Ovary (tissue), 3 donors: Measurements from ENCODE around the gene NUDT6.

Source experiments
- EP300 ChIP-seq: sonication (generic); formaldehyde crosslinking; IDR thresholded peaks from one replicate; pipeline ENCODE4 v1.6.1; 2017; ENCODE audit warnings: antibody characterized with exemption
- POLR2A ChIP-seq: fragments of 450-650 bp; IDR thresholded peaks from one replicate; pipeline ENCODE4 v1.6.1; 2017; ENCODE audit warnings: antibody characterized with exemption, mild to moderate bottlenecking, moderate library complexity
- TF ChIP-seq, protein P1 (sequence below), 3 donors: fragments of 450-650 bp in 2 of 3; fragments of 200-600 bp in 1 of 3; IDR thresholded peaks; one replicate each; pipeline versions ENCODE4 v1.5.1 to v1.8.0; 2016 to 2022; ENCODE audit warnings: antibody characterized with exemption in 3 of 3, mild to moderate bottlenecking in 1 of 3
- donor health status: DM: no; HTN: no; CAD: no.

- TF ChIP-seq, protein P1, sequence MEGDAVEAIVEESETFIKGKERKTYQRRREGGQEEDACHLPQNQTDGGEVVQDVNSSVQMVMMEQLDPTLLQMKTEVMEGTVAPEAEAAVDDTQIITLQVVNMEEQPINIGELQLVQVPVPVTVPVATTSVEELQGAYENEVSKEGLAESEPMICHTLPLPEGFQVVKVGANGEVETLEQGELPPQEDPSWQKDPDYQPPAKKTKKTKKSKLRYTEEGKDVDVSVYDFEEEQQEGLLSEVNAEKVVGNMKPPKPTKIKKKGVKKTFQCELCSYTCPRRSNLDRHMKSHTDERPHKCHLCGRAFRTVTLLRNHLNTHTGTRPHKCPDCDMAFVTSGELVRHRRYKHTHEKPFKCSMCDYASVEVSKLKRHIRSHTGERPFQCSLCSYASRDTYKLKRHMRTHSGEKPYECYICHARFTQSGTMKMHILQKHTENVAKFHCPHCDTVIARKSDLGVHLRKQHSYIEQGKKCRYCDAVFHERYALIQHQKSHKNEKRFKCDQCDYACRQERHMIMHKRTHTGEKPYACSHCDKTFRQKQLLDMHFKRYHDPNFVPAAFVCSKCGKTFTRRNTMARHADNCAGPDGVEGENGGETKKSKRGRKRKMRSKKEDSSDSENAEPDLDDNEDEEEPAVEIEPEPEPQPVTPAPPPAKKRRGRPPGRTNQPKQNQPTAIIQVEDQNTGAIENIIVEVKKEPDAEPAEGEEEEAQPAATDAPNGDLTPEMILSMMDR (IDR thresholded peaks at IDR 0.05) = no peak
- TF ChIP-seq POLR2A = no peak
- no peak for TF ChIP-seq EP300
Measured at GRCh38 chr4:122932763-122933162, 10.4 kb upstream of the NUDT6 start.
